K562 (cell line): Measurements from ENCODE around the gene KLK11. TPM values are rescaled to one million over a fixed set of nuclear protein-coding genes. Genes with fewer than 3 reads are reported as not detected.

Experiments used
- ATAC-seq: fragments of 200-7000 bp; cut with Tn5 transposase; 3 replicates; pipeline ENCODE4 v1.9.1; 2020; ENCODE audit warnings: moderate library complexity
- BruUV-seq: library from RNA; stranded (reverse); fragments of 400-500 nt; replicated peaks from 2 replicates; lab custom pipeline; 2021; lab: Mats Ljungman, UMichigan
- CTCF ChIA-PET: fragments of 300-600 bp; formaldehyde crosslinking; extraction: SDS; loops from one replicate; lab custom pipeline; 2021; ENCODE audit warnings: low intra/inter-chr PET ratio; lab: Yijun Ruan, JAX
- POLR2A ChIA-PET: fragments of 300-600, 350-650 bp; sonication (Branson Sonifier 250); formaldehyde crosslinking; extraction: SDS; loops from one replicate; lab custom pipeline; 2021; ENCODE audit warnings: antibody characterized with exemption, inconsistent platforms; lab: Yijun Ruan, JAX
- DNase-seq, 4 experiments: peaks; one replicate each; pipeline versions ENCODE4 v3.0.0 to v3.0.0-alpha.2; 2011 to 2018; ENCODE audit warnings: low spot score in 3 of 4, mixed read lengths in 3 of 4; ENCODE audit errors: extremely low read depth in 1 of 4
- FAIRE-seq: peaks from 2 replicates; lab custom pipeline; 2011; peaks lifted over from hg19 to GRCh38; lab: Jason Lieb, UNC
- H2AFZ ChIP-seq: 2 replicates; pipeline ENCODE4 v1.6.0; 2011; ENCODE audit warnings: low read depth, low read length, control low read depth, inconsistent platforms
- H3K27ac ChIP-seq: fragments of 200-600 bp; 3 replicates; pipeline ENCODE4 v1.8.0; 2011; ENCODE audit warnings: low read depth, mild to moderate bottlenecking, control low read depth, inconsistent platforms, low read length, moderate library complexity, mixed read lengths; ENCODE audit errors: extremely low read depth
- H3K27me3 ChIP-seq, 2 experiments: fragments of 300-600 bp in 1 of 2; 2 replicates in 1 of 2; 3 replicates in 1 of 2; pipeline versions ENCODE4 v1.6.0 to v1.8.0; 2011; ENCODE audit warnings: inconsistent platforms in 2 of 2, low read length in 2 of 2, mild to moderate bottlenecking in 1 of 2, mixed read lengths in 1 of 2, moderate library complexity in 1 of 2; ENCODE audit not compliant: control insufficient read depth in 2 of 2, insufficient read depth in 2 of 2
- H3K36me3 ChIP-seq: fragments of 300-600 bp; 3 replicates; pipeline ENCODE4 v1.8.0; 2011; ENCODE audit warnings: mild to moderate bottlenecking, low read length, inconsistent platforms; ENCODE audit not compliant: control insufficient read depth, insufficient read depth
- H3K4me1 ChIP-seq, 2 experiments: fragments of 200-600 bp in 1 of 2; replicated peaks in 1 of 2; 2 replicates in 1 of 2; 3 replicates in 1 of 2; pipeline versions ENCODE4 v1.5.1 to v1.8.0; 2011; ENCODE audit warnings: inconsistent platforms in 2 of 2, low read length in 2 of 2, mild to moderate bottlenecking in 1 of 2, mixed read lengths in 1 of 2, moderate library complexity in 1 of 2; ENCODE audit not compliant: control insufficient read depth in 2 of 2, insufficient read depth in 2 of 2
- H3K4me2 ChIP-seq: 2 replicates; pipeline ENCODE4 v1.6.1; 2011; ENCODE audit warnings: low read length, control low read depth, inconsistent platforms, mixed read lengths; ENCODE audit not compliant: insufficient read depth
- H3K4me3 ChIP-seq: fragments of 200-600 bp; sonication (generic), shearing (Covaris generic); 2 replicates; pipeline ENCODE4 v1.5.1; 2016; ENCODE audit warnings: control low read depth, inconsistent platforms
- H3K79me2 ChIP-seq: fragments of 200-600 bp; 3 replicates; pipeline ENCODE4 v1.8.0; 2011; ENCODE audit warnings: low read length, inconsistent platforms; ENCODE audit not compliant: control insufficient read depth, insufficient read depth
- H3K9ac ChIP-seq, 2 experiments: 2 replicates each; pipeline versions ENCODE4 v1.6.0 to v1.6.1; 2011; ENCODE audit warnings: low read depth in 2 of 2, low read length in 2 of 2, control low read depth in 1 of 2, inconsistent platforms in 1 of 2, mild to moderate bottlenecking in 1 of 2, mixed read lengths in 1 of 2; ENCODE audit not compliant: insufficient read depth in 1 of 2
- H3K9me1 ChIP-seq: one replicate; pipeline ENCODE4 v1.6.0; 2011; ENCODE audit warnings: inconsistent platforms, mild to moderate bottlenecking, low read length, moderate library complexity; ENCODE audit not compliant: control insufficient read depth, insufficient read depth
- H3K9me3 ChIP-seq: replicated peaks from 2 replicates; pipeline ENCODE4 v1.5.1; 2011; ENCODE audit warnings: low read depth, low read length, inconsistent platforms; ENCODE audit not compliant: control insufficient read depth, insufficient read depth
- H4K20me1 ChIP-seq: replicated peaks from 2 replicates; pipeline ENCODE4 v1.6.1; 2011; ENCODE audit warnings: low read length, inconsistent platforms, mixed read lengths; ENCODE audit not compliant: control insufficient read depth, insufficient read depth
- BMI1 ChIP-seq: fragments of 150-350 bp; IDR thresholded peaks from 2 replicates; pipeline ENCODE4 v1.6.1; 2014; ENCODE audit warnings: low read length
- BRD4 ChIP-seq: fragments of 200-600 bp; sonication (generic); IDR thresholded peaks from 2 replicates; pipeline ENCODE4 v1.6.1; 2017; ENCODE audit warnings: inconsistent platforms
- ETS2 ChIP-seq: IDR thresholded peaks from 2 replicates; pipeline ENCODE4 v1.6.1; 2016; ENCODE audit warnings: borderline replicate concordance, missing genetic modification characterization, mild to moderate bottlenecking, moderate library complexity, missing compliant biosample characterization; ENCODE audit not compliant: poor library complexity, severe bottlenecking
- NCOA6 ChIP-seq: fragments of 450-650 bp; IDR thresholded peaks from 2 replicates; pipeline ENCODE4 v1.6.1; 2017; ENCODE audit warnings: mild to moderate bottlenecking
- STAT5A ChIP-seq: IDR thresholded peaks from 2 replicates; pipeline ENCODE4 v1.6.1; 2012; ENCODE audit warnings: low read length, inconsistent platforms, borderline replicate concordance
- ZEB2 ChIP-seq: fragments of 450-650 bp; IDR thresholded peaks from 2 replicates; pipeline ENCODE4 v1.6.1; 2016
- ZNF23 ChIP-seq: fragments of 250-450 bp; sonication (Bioruptor Pico); IDR thresholded peaks from 2 replicates; pipeline ENCODE4 v1.4.0; 2020; ENCODE audit warnings: mild to moderate bottlenecking
- WGBS: fragments of 100-300 bp; shearing (Covaris generic); methylation state at CpG from one replicate; pipeline ENCODE4 v1.1.6; 2016; ENCODE audit warnings: low coverage, mixed read lengths; ENCODE audit not compliant: insufficient coverage; ENCODE audit errors: missing lambda C conversion rate; 5-methylcytosine and 5-hydroxymethylcytosine counted together
- in situ Hi-C: fragments of 300-500 bp; cut with MboI; formaldehyde crosslinking; loops from 4 replicates; pipeline ENCODE4 v1.15.0; 2018; ENCODE audit warnings: inconsistent platforms, mixed read lengths
- intact Hi-C: fragments of 100-400 bp; cut with micrococcal nuclease; formaldehyde crosslinking; loops from 2 replicates; pipeline ENCODE4 v1.14.2; 2022
- polyA plus RNA-seq, 8 experiments: library from polyadenylated mRNA; depleted of rRNA in 4 of 8; stranded (reverse) in 5 of 8; unstranded in 3 of 8; fragments of >200 nt; fragmentation: Nextera tagmentation in 2 of 8; fragmentation: Illumina TruSeq in 1 of 8; extraction: Ambion mirVana in 2 of 8; extraction: Trizol in 1 of 8; gene quantifications; 2 replicates each; pipeline versions ENCODE4 v1.2.1 to v1.2.3, GENCODE V29; 2011 to 2014; ENCODE audit warnings: inconsistent platforms in 1 of 8, missing spikeins in 1 of 8
- total RNA-seq, 7 experiments: library from RNA; depleted of rRNA in 6 of 7; stranded (reverse); fragments of >200 nt in 6 of 7; fragmentation: Illumina TruSeq in 2 of 7; extraction: Trizol in 2 of 7; gene quantifications; 2 replicates each; pipeline versions ENCODE4 v1.2.1 to v1.2.3, GENCODE V29; 2011 to 2021; ENCODE audit warnings: low replicate concordance in 1 of 7
- TF ChIP-seq, protein P1 (sequence below), 2 experiments: IDR thresholded peaks; 2 replicates each; pipeline ENCODE4 v1.6.1; 2011; ENCODE audit warnings: borderline replicate concordance in 1 of 2, control low read depth in 1 of 2, low read depth in 1 of 2, low read length in 1 of 2, mild to moderate bottlenecking in 1 of 2, mixed read lengths in 1 of 2, moderate library complexity in 1 of 2; ENCODE audit not compliant: insufficient read depth in 1 of 2, insufficient read length in 1 of 2, poor library complexity in 1 of 2, severe bottlenecking in 1 of 2; ENCODE audit errors: extremely low read depth in 1 of 2
- TF ChIP-seq, protein P2 (sequence below): fragments of 450-650 bp; formaldehyde crosslinking; IDR thresholded peaks from 2 replicates; pipeline ENCODE4 v1.4.0; 2022; ENCODE audit warnings: missing genetic modification characterization
- TF ChIP-seq, protein P3 (sequence below): fragments of 450-650 bp; IDR thresholded peaks from 2 replicates; pipeline ENCODE4 v1.7.0; 2016; ENCODE audit warnings: borderline replicate concordance

The KLK11 gene
- total and polyA plus RNA-seq, 9 of the 15 experiments (the other 6 are each of a cell fraction or from before 2014, with no cell fraction given) = not detected

DNA sequence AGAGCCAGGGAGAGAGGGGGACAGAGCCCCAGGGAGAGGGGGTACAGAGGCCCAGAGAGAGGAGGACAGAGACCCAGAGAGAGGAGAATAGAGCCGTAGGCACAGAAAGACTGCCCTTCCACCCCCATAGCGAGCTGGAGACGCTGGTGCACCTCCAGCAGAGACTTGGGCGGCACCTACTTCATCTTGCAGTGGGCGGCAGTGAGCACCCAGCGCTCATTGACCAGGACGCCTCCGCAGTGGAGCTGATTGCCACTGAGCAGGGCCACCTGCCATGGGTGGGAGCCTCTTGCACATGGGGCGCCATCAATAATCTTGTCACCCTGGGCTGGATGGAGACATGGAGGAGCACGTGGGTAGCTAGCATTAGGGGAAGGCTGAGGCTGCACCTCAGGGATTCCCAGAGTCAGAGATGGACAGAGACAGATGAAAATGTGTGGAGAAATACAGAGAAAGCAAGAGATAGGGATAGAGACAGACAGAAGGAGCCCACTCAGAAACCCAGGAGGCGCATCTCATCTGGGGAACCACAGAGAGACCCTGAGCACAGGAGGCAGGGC, 44.7 kb downstream of the KLK11 start:
- FAIRE-seq (no peak), DNase-seq (no peak), ATAC-seq (peak; percentile 46; the same call in 1 of the 3 replicates)
- Histone ChIP-seq H3K36me3 (no peaks in the 10 kb centered on the region), H3K9me1 (no peaks in the 10 kb centered on the region), H3K4me3 (no peak overlapping the region), H3K79me2 (no peaks in the 10 kb centered on the region), H2AFZ (no peak overlapping the region), H3K4me2 (no peak overlapping the region), H3K27me3 (peaks cover 8 to 32% of the 10 kb centered on the region in 2 experiments; a peak in 3 of 5 replicates), H3K9me3 (no peaks in the 10 kb centered on the region), H3K9ac (no peak overlapping the region), H4K20me1 (no peaks in the 10 kb centered on the region), H3K4me1 (peaks cover 0 to 3% of the 10 kb centered on the region in 2 experiments; a peak in 1 of 5 replicates), H3K27ac (no peak overlapping the region)
- no TSS peak for BruUV-seq
- intact Hi-C loops = no loop called here
- ChIA-PET CTCF (no interaction called here), POLR2A (interaction anchor here (0.6 kb wide), 2 partner anchors 66 to 132 kb away, joined by 3 read pairs; no protein-coding TSS in a partner anchor)
- WGBS = under 1% methylated on average over 11 of the region's 11 CpGs
- in situ Hi-C loops = no loop called here
- TF ChIP-seq, protein P1, sequence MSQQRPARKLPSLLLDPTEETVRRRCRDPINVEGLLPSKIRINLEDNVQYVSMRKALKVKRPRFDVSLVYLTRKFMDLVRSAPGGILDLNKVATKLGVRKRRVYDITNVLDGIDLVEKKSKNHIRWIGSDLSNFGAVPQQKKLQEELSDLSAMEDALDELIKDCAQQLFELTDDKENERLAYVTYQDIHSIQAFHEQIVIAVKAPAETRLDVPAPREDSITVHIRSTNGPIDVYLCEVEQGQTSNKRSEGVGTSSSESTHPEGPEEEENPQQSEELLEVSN (IDR thresholded peaks at IDR 0.05; ENCODE audit: borderline replicate concordance in 1 of 2, extremely low read depth in 1 of 2, insufficient read depth in 1 of 2, insufficient read length in 1 of 2, low read depth in 1 of 2, low read length in 1 of 2, poor library complexity in 1 of 2, severe bottlenecking in 1 of 2) = no peak
- no peak for TF ChIP-seq ZEB2
- TF ChIP-seq, protein P2, sequence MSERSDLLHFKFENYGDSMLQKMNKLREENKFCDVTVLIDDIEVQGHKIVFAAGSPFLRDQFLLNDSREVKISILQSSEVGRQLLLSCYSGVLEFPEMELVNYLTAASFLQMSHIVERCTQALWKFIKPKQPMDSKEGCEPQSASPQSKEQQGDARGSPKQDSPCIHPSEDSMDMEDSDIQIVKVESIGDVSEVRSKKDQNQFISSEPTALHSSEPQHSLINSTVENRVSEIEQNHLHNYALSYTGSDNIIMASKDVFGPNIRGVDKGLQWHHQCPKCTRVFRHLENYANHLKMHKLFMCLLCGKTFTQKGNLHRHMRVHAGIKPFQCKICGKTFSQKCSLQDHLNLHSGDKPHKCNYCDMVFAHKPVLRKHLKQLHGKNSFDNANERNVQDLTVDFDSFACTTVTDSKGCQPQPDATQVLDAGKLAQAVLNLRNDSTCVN (CRISPR knock-in tag) = no peak
- no peak for TF ChIP-seq NCOA6
- TF ChIP-seq, protein P3, sequence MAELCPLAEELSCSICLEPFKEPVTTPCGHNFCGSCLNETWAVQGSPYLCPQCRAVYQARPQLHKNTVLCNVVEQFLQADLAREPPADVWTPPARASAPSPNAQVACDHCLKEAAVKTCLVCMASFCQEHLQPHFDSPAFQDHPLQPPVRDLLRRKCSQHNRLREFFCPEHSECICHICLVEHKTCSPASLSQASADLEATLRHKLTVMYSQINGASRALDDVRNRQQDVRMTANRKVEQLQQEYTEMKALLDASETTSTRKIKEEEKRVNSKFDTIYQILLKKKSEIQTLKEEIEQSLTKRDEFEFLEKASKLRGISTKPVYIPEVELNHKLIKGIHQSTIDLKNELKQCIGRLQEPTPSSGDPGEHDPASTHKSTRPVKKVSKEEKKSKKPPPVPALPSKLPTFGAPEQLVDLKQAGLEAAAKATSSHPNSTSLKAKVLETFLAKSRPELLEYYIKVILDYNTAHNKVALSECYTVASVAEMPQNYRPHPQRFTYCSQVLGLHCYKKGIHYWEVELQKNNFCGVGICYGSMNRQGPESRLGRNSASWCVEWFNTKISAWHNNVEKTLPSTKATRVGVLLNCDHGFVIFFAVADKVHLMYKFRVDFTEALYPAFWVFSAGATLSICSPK = no peak
- TF ChIP-seq BMI1 = no peak
- no peak for TF ChIP-seq STAT5A
- TF ChIP-seq ETS2 (tag) = no peak
- TF ChIP-seq BRD4 = no peak
- no peak for TF ChIP-seq ZNF23 (CRISPR knock-in tag)
- TF ChIP-seq, all 486 proteins: peak for 0
